GM18519 (cell line): ENCODE results near the gene GREM2.
A peak's percentile ranks its signal among the peaks of the same experiment; 100 is the strongest.

Experiments used
- ATAC-seq: cut with Tn5 transposase; IDR thresholded peaks from one replicate; pipeline ENCODE4 v1.9.1; 2021; ENCODE audit warnings: mild to moderate bottlenecking, moderate library complexity; ENCODE audit not compliant: unreplicated experiment, low FRiP score

Gene GREM2

GRCh38 chr1:240465531-240465940, 146.4 kb downstream of the GREM2 start:
- ATAC-seq = peak; percentile 41

GRCh38 chr1:240464099-240464498, 147.9 kb downstream of the GREM2 start:
- ATAC-seq = no peak

- no peak for ATAC-seq
Measured at GRCh38 chr1:240462766-240463395, 149.1 kb downstream of the GREM2 start.

- ATAC-seq = no peak
Measured at GRCh38 chr1:240462277-240462676, 149.7 kb downstream of the GREM2 start.

GRCh38 chr1:240457203-240457602, 154.8 kb downstream of the GREM2 start:
- no peak for ATAC-seq

GRCh38 chr1:240455228-240455821, 156.6 kb downstream of the GREM2 start:
- peak; percentile 68 for ATAC-seq

GRCh38 chr1:240445369-240445768, 166.6 kb downstream of the GREM2 start:
- no peak for ATAC-seq

- ATAC-seq = no peak
Measured at GRCh38 chr1:240441669-240442068, 170.3 kb downstream of the GREM2 start.
